Gastrocnemius medialis (tissue), 4 donors: ENCODE measurements around the gene CDKN2B-AS1. TPM values are rescaled to one million over a fixed set of nuclear protein-coding genes. Genes with fewer than 3 reads are reported as not detected.

Experiments
- ATAC-seq, 2 donors: fragments of 150-250 bp; one replicate each; pipeline ENCODE4 v1.9.1; 2016
- DNase-seq, 2 donors: peaks; one replicate each; pipeline ENCODE4 v3.0.0-alpha.2; 2019
- H3K27ac ChIP-seq, 4 donors: fragments of 200-600 bp; sonication (generic); 1 replicate in 1 of 4; 2 replicates in 3 of 4; pipeline ENCODE4 v1.5.1; 2016 to 2018; ENCODE audit warnings: mild to moderate bottlenecking in 2 of 4, moderate library complexity in 1 of 4
- H3K27me3 ChIP-seq, 3 donors: fragments of 200-600 bp; sonication (generic) in 2 of 3; 1 replicate in 1 of 3; 2 replicates in 2 of 3; pipeline versions ENCODE4 v1.5.1 to v1.6.0; 2016 to 2019; ENCODE audit warnings: mild to moderate bottlenecking in 1 of 3, moderate library complexity in 1 of 3
- H3K36me3 ChIP-seq, 2 donors: fragments of 200-600 bp; sonication (generic) in 1 of 2; one replicate each; pipeline ENCODE4 v1.5.1; 2017 to 2018
- H3K4me1 ChIP-seq, 2 donors: fragments of 200-600 bp; sonication (generic) in 1 of 2; one replicate each; pipeline ENCODE4 v1.5.1; 2016 to 2017; ENCODE audit warnings: mild to moderate bottlenecking in 2 of 2
- H3K4me3 ChIP-seq, 4 donors: fragments of 200-600 bp; sonication (generic) in 3 of 4; 1 replicate in 1 of 4; 2 replicates in 3 of 4; pipeline ENCODE4 v1.5.1; 2016 to 2019; ENCODE audit warnings: mild to moderate bottlenecking in 2 of 4
- H3K9me3 ChIP-seq, 3 donors: fragments of 200-600 bp; sonication (generic) in 2 of 3; 1 replicate in 1 of 3; 2 replicates in 2 of 3; pipeline ENCODE4 v1.5.1; 2016 to 2019
- CTCF ChIP-seq, 5 experiments: fragments of 450-650 bp in 3 of 5; fragments of 200-600 bp in 2 of 5; sonication (generic) in 2 of 5; IDR thresholded peaks in 4 of 5; conservative IDR thresholded peaks in 1 of 5; 1 replicate in 4 of 5; 2 replicates in 1 of 5; pipeline ENCODE4 v1.5.1; 2016 to 2019; ENCODE audit warnings: antibody characterized with exemption in 5 of 5, mild to moderate bottlenecking in 3 of 5, moderate library complexity in 3 of 5
- POLR2A ChIP-seq, 2 donors: fragments of 450-650 bp; IDR thresholded peaks; one replicate each; pipeline ENCODE4 v1.6.1; 2017; ENCODE audit warnings: antibody characterized with exemption in 2 of 2, mild to moderate bottlenecking in 2 of 2, moderate library complexity in 2 of 2
- in situ Hi-C, 4 donors: fragments of 200-750 bp; cut with MboI; loops; one replicate each; pipeline versions ENCODE4 v1.15.0 to v1.8.0; 2017; ENCODE audit warnings: low sequenced_read_pairs in 4 of 4
- intact Hi-C: fragments of 100-400 bp; cut with DNase I; formaldehyde crosslinking; loops from one replicate; pipeline ENCODE4 v1.15.1; 2023; ENCODE audit warnings: low total_unique reads
- total RNA-seq, 4 donors: library from RNA; depleted of rRNA; stranded (reverse); fragments of >200 nt; gene quantifications; one replicate each; pipeline versions ENCODE4 v1.1.0 to v1.2.3, GENCODE V29; 2016

The CDKN2B-AS1 gene
- total RNA-seq, 4 donors from 2014 or later, result 0.46 TPM; not detected in 3

GRCh38 chr9:22068369-22068768 is 73.8 kb downstream of the CDKN2B-AS1 start:
- TF ChIP-seq CTCF (IDR thresholded peaks at IDR 0.05 in 4 of 5, conservative IDR thresholded peaks at IDR 0.05 in 1 of 5) (no peak), POLR2A (IDR thresholded peaks at IDR 0.05) (no peak)
- H3K27me3 ChIP-seq, result no peaks in the 10 kb centered on the region
- ATAC-seq (no peak), DNase-seq (no peak)
- no peaks in the 10 kb centered on the region for H3K9me3 ChIP-seq
- peaks cover 0 to 18% of the 10 kb centered on the region in 2 donors for H3K4me1 ChIP-seq
- no peak overlapping the region for H3K27ac ChIP-seq
- H3K4me3 ChIP-seq, result no peak overlapping the region
- in situ Hi-C loops (no loop called here), intact Hi-C loops (loop anchor here (5.0 kb wide), 1 partner anchor 34 kb away; no protein-coding TSS in a partner anchor)
- no peaks in the 10 kb centered on the region for H3K36me3 ChIP-seq

GRCh38 chr9:22073349-22073748 is 78.8 kb downstream of the CDKN2B-AS1 start:
- Histone ChIP-seq H3K4me3 (no peak overlapping the region), H3K9me3 (no peaks in the 10 kb centered on the region), H3K36me3 (no peaks in the 10 kb centered on the region), H3K4me1 (no peaks in the 10 kb centered on the region), H3K27ac (no peak overlapping the region), H3K27me3 (no peaks in the 10 kb centered on the region)
- intact Hi-C loops, result no loop called here
- no peak for TF ChIP-seq POLR2A (IDR thresholded peaks at IDR 0.05)
- no peak for TF ChIP-seq CTCF (IDR thresholded peaks at IDR 0.05 in 4 of 5, conservative IDR thresholded peaks at IDR 0.05 in 1 of 5)
- ATAC-seq (no peak), DNase-seq (no peak)
- in situ Hi-C loops, result no loop called here

DNA sequence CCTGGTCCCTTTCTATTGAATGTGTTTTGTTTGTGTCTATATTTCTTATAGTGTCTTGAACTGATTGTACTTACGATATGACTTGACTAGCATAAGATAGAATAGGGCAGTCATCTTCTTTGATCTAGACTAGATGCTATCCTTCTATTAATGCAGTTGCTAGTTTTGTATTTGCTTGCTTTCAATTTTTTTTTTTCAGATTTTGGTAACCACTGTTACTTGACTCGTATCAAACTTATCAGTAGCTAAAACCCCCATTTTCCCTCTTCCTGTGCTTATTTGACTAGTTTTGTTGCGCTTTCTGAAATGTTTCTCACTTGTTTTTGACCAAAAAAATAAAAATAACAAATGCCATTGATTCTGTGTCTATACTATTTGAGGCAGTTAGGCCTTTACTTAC is 83.5 kb downstream of the CDKN2B-AS1 start:
- H3K4me3 ChIP-seq, result no peak overlapping the region
- no peaks in the 10 kb centered on the region for H3K27me3 ChIP-seq
- intact Hi-C loops, result no loop called here
- H3K4me1 ChIP-seq, result no peaks in the 10 kb centered on the region
- TF ChIP-seq CTCF (IDR thresholded peaks at IDR 0.05 in 4 of 5, conservative IDR thresholded peaks at IDR 0.05 in 1 of 5), result no peak
- TF ChIP-seq POLR2A (IDR thresholded peaks at IDR 0.05), result no peak
- in situ Hi-C loops, result no loop called here
- no peak overlapping the region for H3K27ac ChIP-seq
- no peaks in the 10 kb centered on the region for H3K9me3 ChIP-seq
- no peaks in the 10 kb centered on the region for H3K36me3 ChIP-seq
- ATAC-seq (no peak), DNase-seq (no peak)

GRCh38 chr9:22079873-22080341 is 85.3 kb downstream of the CDKN2B-AS1 start:
- ATAC-seq, result peak; percentile 86 to 91
- TF ChIP-seq CTCF (IDR thresholded peaks at IDR 0.05 in 4 of 5, conservative IDR thresholded peaks at IDR 0.05 in 1 of 5) (no peak), POLR2A (IDR thresholded peaks at IDR 0.05) (no peak)
- intact Hi-C loops (no loop called here), in situ Hi-C loops (no loop called here)
- no peaks in the 10 kb centered on the region for H3K36me3 ChIP-seq
- H3K4me3 ChIP-seq, result no peak overlapping the region
- peak; percentile 25 to 56 for DNase-seq
- peaks cover 0 to 6% of the 10 kb centered on the region in 2 donors for H3K4me1 ChIP-seq
- no peaks in the 10 kb centered on the region for H3K27me3 ChIP-seq
- no peak overlapping the region for H3K27ac ChIP-seq
- H3K9me3 ChIP-seq, result no peaks in the 10 kb centered on the region
